H1 (cell line): ENCODE data around the gene TEDC1. TPM values are rescaled to one million over a fixed set of nuclear protein-coding genes. Genes with fewer than 3 reads are reported as not detected.

Source experiments
- CTCF ChIA-PET: fragments of 300-600 bp; sonication (Branson Sonifier 250); formaldehyde crosslinking; loops from one replicate; lab custom pipeline; 2021; ENCODE audit not compliant: partially characterized antibody; lab: Charles Lee
- POLR2A ChIA-PET: fragments of 300-600 bp; sonication (Branson Sonifier 250); formaldehyde crosslinking; loops from one replicate; lab custom pipeline; 2021; ENCODE audit warnings: inconsistent platforms; ENCODE audit not compliant: partially characterized antibody; lab: Charles Lee
- DNase-seq, 2 experiments: peaks; one replicate each; pipeline versions ENCODE4 v3.0.0 to v3.0.0-alpha.2; 2010 to 2022; ENCODE audit warnings: low spot score in 2 of 2, low read depth in 1 of 2, mixed read lengths in 1 of 2
- FAIRE-seq: peaks from 2 replicates; lab custom pipeline; 2011; peaks lifted over from hg19 to GRCh38; lab: Jason Lieb, UNC
- H2AFZ ChIP-seq: 2 replicates; pipeline ENCODE4 v1.8.1; 2012; ENCODE audit warnings: low read length, inconsistent platforms
- H2AK5ac ChIP-seq: 2 replicates; pipeline ENCODE4 v1.6.1; 2013; ENCODE audit warnings: low read depth, low read length
- H2BK120ac ChIP-seq: replicated peaks from 2 replicates; pipeline ENCODE3; 2013; ENCODE audit warnings: low read depth, low read length, inconsistent platforms
- H2BK12ac ChIP-seq: 2 replicates; pipeline ENCODE4 v1.6.1; 2013; ENCODE audit warnings: low read depth, low read length
- H2BK15ac ChIP-seq: 2 replicates; pipeline ENCODE4 v1.6.1; 2013; ENCODE audit warnings: low read length
- H2BK20ac ChIP-seq: 2 replicates; pipeline ENCODE4 v1.6.1; 2013; ENCODE audit warnings: low read length
- H2BK5ac ChIP-seq: 2 replicates; pipeline ENCODE4 v1.6.1; 2013; ENCODE audit warnings: low read depth, low read length
- H3K14ac ChIP-seq: 2 replicates; pipeline ENCODE4 v1.6.1; 2013; ENCODE audit warnings: inconsistent platforms; ENCODE audit not compliant: insufficient read length
- H3K18ac ChIP-seq: 2 replicates; pipeline ENCODE4 v1.6.1; 2013; ENCODE audit warnings: low read length; ENCODE audit errors: extremely low read depth
- H3K23ac ChIP-seq: 2 replicates; pipeline ENCODE4 v1.6.1; 2013; ENCODE audit warnings: inconsistent platforms; ENCODE audit not compliant: insufficient read length
- H3K23me2 ChIP-seq: 2 replicates; pipeline ENCODE4 v1.6.1; 2013; ENCODE audit warnings: low read depth, low read length
- H3K27ac ChIP-seq: 2 replicates; pipeline ENCODE4 v1.6.1; 2011; ENCODE audit warnings: low read depth, low read length, inconsistent platforms
- H3K27me3 ChIP-seq, 4 experiments: replicated peaks in 1 of 4; 1 replicate in 1 of 4; 2 replicates in 3 of 4; pipeline versions ENCODE4 v1.6.1 to v1.8.1; 2011 to 2013; ENCODE audit warnings: low read length in 3 of 4, mild to moderate bottlenecking in 3 of 4, inconsistent platforms in 2 of 4, mixed read lengths in 2 of 4, moderate library complexity in 1 of 4; ENCODE audit not compliant: control insufficient read depth in 3 of 4, insufficient read depth in 3 of 4; ENCODE audit errors: extremely low read depth in 1 of 4
- H3K36me3 ChIP-seq, 4 experiments: 2 replicates each; pipeline versions ENCODE4 v1.6.1 to v1.8.1; 2011 to 2013; ENCODE audit warnings: mild to moderate bottlenecking in 4 of 4, low read length in 3 of 4, moderate library complexity in 2 of 4, control low read depth in 1 of 4, inconsistent platforms in 1 of 4; ENCODE audit not compliant: insufficient read depth in 4 of 4, control insufficient read depth in 2 of 4
- H3K4ac ChIP-seq: replicated peaks from 2 replicates; pipeline ENCODE3; 2013; ENCODE audit warnings: low read length, low read depth, mixed read lengths, inconsistent platforms; ENCODE audit not compliant: insufficient read length
- H3K4me1 ChIP-seq, 4 experiments: replicated peaks in 1 of 4; 1 replicate in 1 of 4; 2 replicates in 3 of 4; pipeline versions ENCODE4 v1.6.1 to v1.8.1; 2011 to 2013; ENCODE audit warnings: low read length in 3 of 4, inconsistent platforms in 2 of 4, mixed read lengths in 1 of 4; ENCODE audit not compliant: insufficient read depth in 4 of 4, control insufficient read depth in 3 of 4
- H3K4me2 ChIP-seq, 2 experiments: 2 replicates each; pipeline versions ENCODE4 v1.6.1 to v1.8.1; 2011 to 2013; ENCODE audit warnings: low read depth in 2 of 2, low read length in 2 of 2, control low read depth in 1 of 2, inconsistent platforms in 1 of 2, mild to moderate bottlenecking in 1 of 2; ENCODE audit not compliant: insufficient read depth in 1 of 2
- H3K4me3 ChIP-seq, 4 experiments: fragments of 200-600, 300-600 bp in 1 of 4; sonication (generic), shearing (Covaris generic), sonication (Bioruptor Twin) in 1 of 4; 2 replicates each; pipeline versions ENCODE4 v1.5.1 to v1.8.1; 2011 to 2016; ENCODE audit warnings: low read length in 4 of 4, low read depth in 3 of 4, control low read depth in 2 of 4, inconsistent platforms in 2 of 4, mild to moderate bottlenecking in 2 of 4, mixed read lengths in 1 of 4, moderate library complexity in 1 of 4; ENCODE audit not compliant: insufficient read depth in 2 of 4; ENCODE audit errors: extremely low read depth in 1 of 4
- H3K56ac ChIP-seq: replicated peaks from 2 replicates; pipeline ENCODE3; 2013; ENCODE audit warnings: low read depth, mild to moderate bottlenecking, mixed read lengths, low read length, inconsistent platforms; ENCODE audit not compliant: insufficient read length
- H3K79me1 ChIP-seq: 2 replicates; pipeline ENCODE4 v1.6.1; 2013; ENCODE audit warnings: low read depth, low read length, control low read depth
- H3K79me2 ChIP-seq, 2 experiments: 2 replicates each; pipeline versions ENCODE4 v1.6.1 to v1.8.1; 2012 to 2013; ENCODE audit warnings: low read length in 2 of 2, mild to moderate bottlenecking in 2 of 2, inconsistent platforms in 1 of 2; ENCODE audit not compliant: insufficient read depth in 2 of 2, control insufficient read depth in 1 of 2
- H3K9ac ChIP-seq, 4 experiments: replicated peaks in 1 of 4; 1 replicate in 1 of 4; 2 replicates in 3 of 4; pipeline versions ENCODE4 v1.6.1 to v1.8.1; 2011 to 2013; ENCODE audit warnings: low read depth in 3 of 4, low read length in 3 of 4, control low read depth in 2 of 4, mild to moderate bottlenecking in 2 of 4, moderate library complexity in 2 of 4, inconsistent platforms in 1 of 4; ENCODE audit errors: extremely low read depth in 1 of 4
- H3K9me3 ChIP-seq, 2 experiments: 2 replicates each; pipeline versions ENCODE4 v1.6.1 to v1.8.1; 2012 to 2013; ENCODE audit warnings: mild to moderate bottlenecking in 2 of 2, moderate library complexity in 2 of 2, control low read depth in 1 of 2, inconsistent platforms in 1 of 2, low read depth in 1 of 2, low read length in 1 of 2, mixed read lengths in 1 of 2; ENCODE audit not compliant: insufficient read depth in 2 of 2
- H4K20me1 ChIP-seq, 2 experiments: replicated peaks in 1 of 2; 2 replicates each; pipeline versions ENCODE3 to v1.8.1; 2011 to 2013; ENCODE audit warnings: inconsistent platforms in 2 of 2, low read length in 2 of 2, mild to moderate bottlenecking in 1 of 2; ENCODE audit not compliant: insufficient read depth in 2 of 2, control insufficient read depth in 1 of 2
- H4K5ac ChIP-seq: 2 replicates; pipeline ENCODE4 v1.6.1; 2013; ENCODE audit warnings: low read length, low read depth, mixed read lengths, inconsistent platforms; ENCODE audit not compliant: insufficient read length
- H4K8ac ChIP-seq: 2 replicates; pipeline ENCODE4 v1.8.0; 2013; ENCODE audit warnings: mild to moderate bottlenecking, moderate library complexity, low read length, inconsistent platforms; ENCODE audit not compliant: insufficient read depth; ENCODE audit errors: extremely low read depth
- H4K91ac ChIP-seq: replicated peaks from 2 replicates; pipeline ENCODE3; 2013; ENCODE audit warnings: low read length, mixed read lengths, inconsistent platforms; ENCODE audit not compliant: insufficient read length
- ATF2 ChIP-seq: IDR thresholded peaks from 2 replicates; pipeline ENCODE4 v1.6.1; 2012; ENCODE audit warnings: low read length, inconsistent platforms
- BRCA1 ChIP-seq: IDR thresholded peaks from 2 replicates; pipeline ENCODE4 v1.6.1; 2012; ENCODE audit warnings: low read depth, low read length, improper control_type of control experiment
- CHD1 ChIP-seq: IDR thresholded peaks from 2 replicates; pipeline ENCODE4 v1.6.1; 2012; ENCODE audit warnings: low read depth, low read length, improper control_type of control experiment
- FOSL1 ChIP-seq: IDR thresholded peaks from 2 replicates; pipeline ENCODE4 v1.6.1; 2011; ENCODE audit warnings: mild to moderate bottlenecking, low read depth, low read length, moderate library complexity; ENCODE audit not compliant: insufficient read depth
- HDAC6 ChIP-seq: IDR thresholded peaks from one replicate; pipeline ENCODE4 v1.7.1; 2012; ENCODE audit warnings: low read depth, mild to moderate bottlenecking, inconsistent platforms, low read length, moderate library complexity
- PHF8 ChIP-seq: fragments of 200-600 bp; sonication (generic); conservative IDR thresholded peaks from 2 replicates; pipeline ENCODE4 v1.7.1; 2012; ENCODE audit warnings: low read depth, mild to moderate bottlenecking, inconsistent platforms, low read length, moderate library complexity
- RAD21 ChIP-seq, 2 experiments: IDR thresholded peaks in 1 of 2; conservative IDR thresholded peaks in 1 of 2; 2 replicates each; pipeline ENCODE4 v1.6.1; 2011; ENCODE audit warnings: low read depth in 2 of 2, low read length in 2 of 2, improper control_type of control experiment in 1 of 2, inconsistent platforms in 1 of 2, mild to moderate bottlenecking in 1 of 2, moderate library complexity in 1 of 2
- SP2 ChIP-seq: IDR thresholded peaks from 2 replicates; pipeline ENCODE4 v1.6.1; 2012; ENCODE audit warnings: mild to moderate bottlenecking, low read length, inconsistent platforms
- TBP ChIP-seq: IDR thresholded peaks from 2 replicates; pipeline ENCODE4 v1.6.1; 2011; ENCODE audit warnings: low read depth, low read length, improper control_type of control experiment
- TEAD4 ChIP-seq: IDR thresholded peaks from 2 replicates; pipeline ENCODE4 v1.6.1; 2012; ENCODE audit warnings: low read depth, low read length, inconsistent platforms, mixed read lengths
- YY1 ChIP-seq: IDR thresholded peaks from 2 replicates; pipeline ENCODE4 v1.6.1; 2011; ENCODE audit warnings: low read depth, mild to moderate bottlenecking, low read length
- WGBS, 2 experiments: shearing (Covaris generic) in 1 of 2; methylation state at CpG; one replicate each; pipeline versions ENCODE4 v1.1.6 to v1.1.7; 2013 to 2015; ENCODE audit warnings: low lambda C conversion rate in 2 of 2, mixed read lengths in 2 of 2, inconsistent platforms in 1 of 2, low coverage in 1 of 2, missing lambda C conversion rate in 1 of 2; ENCODE audit not compliant: insufficient replicate concordance in 2 of 2, insufficient coverage in 1 of 2, insufficient read length in 1 of 2; ENCODE audit errors: extremely low coverage in 1 of 2, missing lambda C conversion rate in 1 of 2; 5-methylcytosine and 5-hydroxymethylcytosine counted together
- polyA plus RNA-seq, 7 experiments: library from polyadenylated mRNA; depleted of rRNA in 3 of 7; stranded (reverse) in 5 of 7; unstranded in 2 of 7; fragments of >200 nt in 5 of 7; fragments of 200-250 nt in 2 of 7; gene quantifications; 1 replicate in 5 of 7; 2 replicates in 1 of 7; 4 replicates in 1 of 7; pipeline versions ENCODE4 v1.2.1 to v1.2.3, GENCODE V29; 2011 to 2013; ENCODE audit warnings: missing spikeins in 2 of 7, mixed read lengths in 2 of 7
- total RNA-seq: library from RNA; stranded (reverse); fragmentation: NEBNext Ultra II Directional; extraction: Animal tissue kit (Norgen Biotek cat#: 25700); gene quantifications from 2 replicates; pipeline ENCODE4 v1.2.1, GENCODE V29; 2021

The TEDC1 gene
- total and polyA plus RNA-seq, 2 of the 8 experiments (the other 6 are each of a cell fraction or from before 2014, with no cell fraction given): 5.6 to 14.8 TPM

GRCh38 chr14:105496831-105497591, 6.0 kb downstream of the TEDC1 start:
- H3K79me1 ChIP-seq: no peaks in the 10 kb centered on the region
- no peak overlapping the region for H4K5ac ChIP-seq
- no peaks in the 10 kb centered on the region; a peak in 2 of 8 replicates for H3K36me3 ChIP-seq
- no peak overlapping the region for H3K4me2 ChIP-seq
- H2BK5ac ChIP-seq: no peak overlapping the region
- no peak overlapping the region for H3K56ac ChIP-seq
- DNase-seq (no peak), FAIRE-seq (no peak)
- no peaks in the 10 kb centered on the region for H3K79me2 ChIP-seq
- no peak overlapping the region for H4K91ac ChIP-seq
- H2AFZ ChIP-seq: no peak overlapping the region
- no peak overlapping the region for H2AK5ac ChIP-seq
- peaks cover 0 to 3% (median 0%) of the 10 kb centered on the region in 4 experiments; a peak in 3 of 7 replicates for H3K4me1 ChIP-seq
- ChIA-PET CTCF (interaction anchor here (0.6 to 1.3 kb wide), 4 partner anchors 9 to 939 kb away, joined by 3 to 6 read pairs (median 3); no protein-coding TSS in a partner anchor), POLR2A (no interaction called here)
- no peaks in the 10 kb centered on the region for H3K23me2 ChIP-seq
- no peaks in the 10 kb centered on the region for H3K27me3 ChIP-seq
- no peak overlapping the region for H3K18ac ChIP-seq
- H4K20me1 ChIP-seq: peaks cover 0 to 7% of the 10 kb centered on the region in 2 experiments
- H3K14ac ChIP-seq: no peak overlapping the region
- H3K4ac ChIP-seq: no peak overlapping the region
- H3K4me3 ChIP-seq: no peak overlapping the region
- H2BK12ac ChIP-seq: no peak overlapping the region
- H3K27ac ChIP-seq: no peak overlapping the region
- H2BK120ac ChIP-seq: no peak overlapping the region
- WGBS, 2 experiments: 92% methylated on average over 10 of the region's 32 CpGs; no CpG with 5 or more reads in 1 of the 2 experiments
- H3K9me3 ChIP-seq: no peaks in the 10 kb centered on the region
- H4K8ac ChIP-seq: no peak overlapping the region
- H2BK15ac ChIP-seq: no peak overlapping the region
- no peak overlapping the region for H3K9ac ChIP-seq
- no peak overlapping the region for H3K23ac ChIP-seq
- H2BK20ac ChIP-seq: no peak overlapping the region
- TF ChIP-seq CHD1 (no peak), YY1 (no peak), RAD21 (IDR thresholded peaks at IDR 0.05 in 1 of 2, conservative IDR thresholded peaks at IDR 0.05 in 1 of 2; ENCODE audit: low read depth in 2 of 2, low read length in 2 of 2) (no peak), FOSL1 (no peak), TBP (no peak), ATF2 (no peak), SP2 (no peak), BRCA1 (no peak), HDAC6 (no peak), PHF8 (no peak), TEAD4 (no peak)
